ENCODE data around the gene MSANTD1.

DNA sequence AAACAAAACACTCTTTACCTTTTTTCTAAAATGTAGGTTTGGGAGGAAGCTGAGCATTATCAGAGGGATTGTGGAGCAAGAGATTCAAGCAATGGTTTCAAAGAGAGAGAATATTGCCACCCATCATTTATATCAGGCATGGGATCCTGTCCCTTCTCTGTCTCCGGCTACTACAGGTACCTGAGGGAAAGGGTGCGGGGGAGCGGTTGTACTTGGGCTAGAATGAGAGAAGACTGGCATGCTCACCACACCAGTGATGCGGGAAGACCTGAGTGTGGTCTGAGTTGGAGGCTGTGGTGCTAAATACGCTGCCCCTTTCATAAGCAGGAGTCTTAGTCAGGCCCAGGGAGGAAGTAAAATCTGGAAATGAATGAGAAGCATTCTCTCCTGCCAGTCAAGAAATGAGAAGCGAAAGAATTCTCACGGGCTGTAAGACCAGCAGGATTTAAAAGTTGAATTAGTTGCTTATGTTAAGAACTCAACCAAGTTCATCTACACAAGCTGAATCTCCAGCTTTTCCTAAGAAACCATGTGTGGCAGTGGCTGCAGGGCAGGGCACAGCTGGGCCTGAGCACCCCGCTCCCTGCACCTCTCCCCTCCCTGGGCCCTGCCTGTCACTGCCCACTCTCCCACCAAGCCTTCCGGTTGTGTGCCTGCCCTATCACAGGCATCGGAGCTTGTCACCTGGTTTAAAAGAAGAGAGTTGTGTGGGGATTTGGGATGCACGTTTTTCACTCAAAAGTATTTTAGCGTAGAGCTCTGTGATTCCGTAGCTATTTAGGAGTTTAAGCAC lies 24.8 kb upstream of the MSANTD1 start:
- TF ChIP-seq, protein P1, sequence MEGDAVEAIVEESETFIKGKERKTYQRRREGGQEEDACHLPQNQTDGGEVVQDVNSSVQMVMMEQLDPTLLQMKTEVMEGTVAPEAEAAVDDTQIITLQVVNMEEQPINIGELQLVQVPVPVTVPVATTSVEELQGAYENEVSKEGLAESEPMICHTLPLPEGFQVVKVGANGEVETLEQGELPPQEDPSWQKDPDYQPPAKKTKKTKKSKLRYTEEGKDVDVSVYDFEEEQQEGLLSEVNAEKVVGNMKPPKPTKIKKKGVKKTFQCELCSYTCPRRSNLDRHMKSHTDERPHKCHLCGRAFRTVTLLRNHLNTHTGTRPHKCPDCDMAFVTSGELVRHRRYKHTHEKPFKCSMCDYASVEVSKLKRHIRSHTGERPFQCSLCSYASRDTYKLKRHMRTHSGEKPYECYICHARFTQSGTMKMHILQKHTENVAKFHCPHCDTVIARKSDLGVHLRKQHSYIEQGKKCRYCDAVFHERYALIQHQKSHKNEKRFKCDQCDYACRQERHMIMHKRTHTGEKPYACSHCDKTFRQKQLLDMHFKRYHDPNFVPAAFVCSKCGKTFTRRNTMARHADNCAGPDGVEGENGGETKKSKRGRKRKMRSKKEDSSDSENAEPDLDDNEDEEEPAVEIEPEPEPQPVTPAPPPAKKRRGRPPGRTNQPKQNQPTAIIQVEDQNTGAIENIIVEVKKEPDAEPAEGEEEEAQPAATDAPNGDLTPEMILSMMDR (IDR thresholded peaks at IDR 0.05), result no peak
- TF ChIP-seq POLR2A (IDR thresholded peaks at IDR 0.05) (no peak), EP300 (IDR thresholded peaks at IDR 0.05) (no peak)

All from ovary (tissue), 3 donors.